ENCODE results near the gene MVB12B. TPM values are rescaled to one million over a fixed set of nuclear protein-coding genes. Genes with fewer than 3 reads are reported as not detected.

Gene MVB12B
- total and polyA plus RNA-seq, 2 of the 13 experiments (the other 11 are each of a cell fraction or from before 2014, with no cell fraction given) = 12.1 to 30.1 TPM

GRCh38 chr9:126527109-126527825 lies 200.6 kb downstream of the MVB12B start (continued):
- TF ChIP-seq NPAS2 (CRISPR knock-in tag; IDR thresholded peaks at IDR 0.05; ENCODE audit: borderline replicate concordance) (peak; percentile 75; the same call in 1 of the 2 replicates), ZNF235 (CRISPR knock-in tag; IDR thresholded peaks at IDR 0.05; ENCODE audit: borderline replicate concordance) (no peak), GATAD2A (CRISPR knock-in tag; IDR thresholded peaks at IDR 0.05) (peak; percentile 79), GATA4 (IDR thresholded peaks at IDR 0.05; ENCODE audit: borderline replicate concordance, low read depth) (peak; percentile 84; the same call in 1 of the 2 replicates), ATM (IDR thresholded peaks at IDR 0.05; ENCODE audit: borderline replicate concordance) (no peak), HNRNPLL (IDR thresholded peaks at IDR 0.05; ENCODE audit: low read depth, low read length, poor library complexity, severe bottlenecking) (peak; percentile 23), TEAD3 (CRISPR knock-in tag; optimal IDR thresholded peaks at IDR 0.05; ENCODE audit: borderline replicate concordance) (peak; percentile 54), ZNF317 (CRISPR knock-in tag; IDR thresholded peaks at IDR 0.05) (0 out of 2 replicates have a peak, but pooled peaks have one; percentile 37)
- TF ChIP-seq, protein P1, sequence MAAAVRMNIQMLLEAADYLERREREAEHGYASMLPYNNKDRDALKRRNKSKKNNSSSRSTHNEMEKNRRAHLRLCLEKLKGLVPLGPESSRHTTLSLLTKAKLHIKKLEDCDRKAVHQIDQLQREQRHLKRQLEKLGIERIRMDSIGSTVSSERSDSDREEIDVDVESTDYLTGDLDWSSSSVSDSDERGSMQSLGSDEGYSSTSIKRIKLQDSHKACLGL (CRISPR knock-in tag; IDR thresholded peaks at IDR 0.05) = no peak
- TF ChIP-seq, protein P2, sequence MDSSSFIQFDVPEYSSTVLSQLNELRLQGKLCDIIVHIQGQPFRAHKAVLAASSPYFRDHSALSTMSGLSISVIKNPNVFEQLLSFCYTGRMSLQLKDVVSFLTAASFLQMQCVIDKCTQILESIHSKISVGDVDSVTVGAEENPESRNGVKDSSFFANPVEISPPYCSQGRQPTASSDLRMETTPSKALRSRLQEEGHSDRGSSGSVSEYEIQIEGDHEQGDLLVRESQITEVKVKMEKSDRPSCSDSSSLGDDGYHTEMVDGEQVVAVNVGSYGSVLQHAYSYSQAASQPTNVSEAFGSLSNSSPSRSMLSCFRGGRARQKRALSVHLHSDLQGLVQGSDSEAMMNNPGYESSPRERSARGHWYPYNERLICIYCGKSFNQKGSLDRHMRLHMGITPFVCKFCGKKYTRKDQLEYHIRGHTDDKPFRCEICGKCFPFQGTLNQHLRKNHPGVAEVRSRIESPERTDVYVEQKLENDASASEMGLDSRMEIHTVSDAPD (CRISPR knock-in tag; IDR thresholded peaks at IDR 0.05) = peak; percentile 91; the same call in 1 of the 2 replicates
- TF ChIP-seq, protein P3, sequence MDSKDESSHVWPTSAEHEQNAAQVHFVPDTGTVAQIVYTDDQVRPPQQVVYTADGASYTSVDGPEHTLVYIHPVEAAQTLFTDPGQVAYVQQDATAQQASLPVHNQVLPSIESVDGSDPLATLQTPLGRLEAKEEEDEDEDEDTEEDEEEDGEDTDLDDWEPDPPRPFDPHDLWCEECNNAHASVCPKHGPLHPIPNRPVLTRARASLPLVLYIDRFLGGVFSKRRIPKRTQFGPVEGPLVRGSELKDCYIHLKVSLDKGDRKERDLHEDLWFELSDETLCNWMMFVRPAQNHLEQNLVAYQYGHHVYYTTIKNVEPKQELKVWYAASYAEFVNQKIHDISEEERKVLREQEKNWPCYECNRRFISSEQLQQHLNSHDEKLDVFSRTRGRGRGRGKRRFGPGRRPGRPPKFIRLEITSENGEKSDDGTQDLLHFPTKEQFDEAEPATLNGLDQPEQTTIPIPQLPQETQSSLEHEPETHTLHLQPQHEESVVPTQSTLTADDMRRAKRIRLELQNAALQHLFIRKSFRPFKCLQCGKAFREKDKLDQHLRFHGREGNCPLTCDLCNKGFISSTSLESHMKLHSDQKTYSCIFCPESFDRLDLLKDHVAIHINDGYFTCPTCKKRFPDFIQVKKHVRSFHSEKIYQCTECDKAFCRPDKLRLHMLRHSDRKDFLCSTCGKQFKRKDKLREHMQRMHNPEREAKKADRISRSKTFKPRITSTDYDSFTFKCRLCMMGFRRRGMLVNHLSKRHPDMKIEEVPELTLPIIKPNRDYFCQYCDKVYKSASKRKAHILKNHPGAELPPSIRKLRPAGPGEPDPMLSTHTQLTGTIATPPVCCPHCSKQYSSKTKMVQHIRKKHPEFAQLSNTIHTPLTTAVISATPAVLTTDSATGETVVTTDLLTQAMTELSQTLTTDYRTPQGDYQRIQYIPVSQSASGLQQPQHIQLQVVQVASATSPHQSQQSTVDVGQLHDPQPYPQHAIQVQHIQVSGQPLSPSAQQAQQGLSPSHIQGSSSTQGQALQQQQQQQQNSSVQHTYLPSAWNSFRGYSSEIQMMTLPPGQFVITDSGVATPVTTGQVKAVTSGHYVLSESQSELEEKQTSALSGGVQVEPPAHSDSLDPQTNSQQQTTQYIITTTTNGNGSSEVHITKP (CRISPR knock-in tag; IDR thresholded peaks at IDR 0.05; ENCODE audit: low read depth) = peak; percentile 61; the same call in 1 of the 2 replicates
- TF ChIP-seq, protein P4, sequence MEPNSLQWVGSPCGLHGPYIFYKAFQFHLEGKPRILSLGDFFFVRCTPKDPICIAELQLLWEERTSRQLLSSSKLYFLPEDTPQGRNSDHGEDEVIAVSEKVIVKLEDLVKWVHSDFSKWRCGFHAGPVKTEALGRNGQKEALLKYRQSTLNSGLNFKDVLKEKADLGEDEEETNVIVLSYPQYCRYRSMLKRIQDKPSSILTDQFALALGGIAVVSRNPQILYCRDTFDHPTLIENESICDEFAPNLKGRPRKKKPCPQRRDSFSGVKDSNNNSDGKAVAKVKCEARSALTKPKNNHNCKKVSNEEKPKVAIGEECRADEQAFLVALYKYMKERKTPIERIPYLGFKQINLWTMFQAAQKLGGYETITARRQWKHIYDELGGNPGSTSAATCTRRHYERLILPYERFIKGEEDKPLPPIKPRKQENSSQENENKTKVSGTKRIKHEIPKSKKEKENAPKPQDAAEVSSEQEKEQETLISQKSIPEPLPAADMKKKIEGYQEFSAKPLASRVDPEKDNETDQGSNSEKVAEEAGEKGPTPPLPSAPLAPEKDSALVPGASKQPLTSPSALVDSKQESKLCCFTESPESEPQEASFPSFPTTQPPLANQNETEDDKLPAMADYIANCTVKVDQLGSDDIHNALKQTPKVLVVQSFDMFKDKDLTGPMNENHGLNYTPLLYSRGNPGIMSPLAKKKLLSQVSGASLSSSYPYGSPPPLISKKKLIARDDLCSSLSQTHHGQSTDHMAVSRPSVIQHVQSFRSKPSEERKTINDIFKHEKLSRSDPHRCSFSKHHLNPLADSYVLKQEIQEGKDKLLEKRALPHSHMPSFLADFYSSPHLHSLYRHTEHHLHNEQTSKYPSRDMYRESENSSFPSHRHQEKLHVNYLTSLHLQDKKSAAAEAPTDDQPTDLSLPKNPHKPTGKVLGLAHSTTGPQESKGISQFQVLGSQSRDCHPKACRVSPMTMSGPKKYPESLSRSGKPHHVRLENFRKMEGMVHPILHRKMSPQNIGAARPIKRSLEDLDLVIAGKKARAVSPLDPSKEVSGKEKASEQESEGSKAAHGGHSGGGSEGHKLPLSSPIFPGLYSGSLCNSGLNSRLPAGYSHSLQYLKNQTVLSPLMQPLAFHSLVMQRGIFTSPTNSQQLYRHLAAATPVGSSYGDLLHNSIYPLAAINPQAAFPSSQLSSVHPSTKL (CRISPR knock-in tag; IDR thresholded peaks at IDR 0.05) = peak; percentile 88
- TF ChIP-seq, protein P5, sequence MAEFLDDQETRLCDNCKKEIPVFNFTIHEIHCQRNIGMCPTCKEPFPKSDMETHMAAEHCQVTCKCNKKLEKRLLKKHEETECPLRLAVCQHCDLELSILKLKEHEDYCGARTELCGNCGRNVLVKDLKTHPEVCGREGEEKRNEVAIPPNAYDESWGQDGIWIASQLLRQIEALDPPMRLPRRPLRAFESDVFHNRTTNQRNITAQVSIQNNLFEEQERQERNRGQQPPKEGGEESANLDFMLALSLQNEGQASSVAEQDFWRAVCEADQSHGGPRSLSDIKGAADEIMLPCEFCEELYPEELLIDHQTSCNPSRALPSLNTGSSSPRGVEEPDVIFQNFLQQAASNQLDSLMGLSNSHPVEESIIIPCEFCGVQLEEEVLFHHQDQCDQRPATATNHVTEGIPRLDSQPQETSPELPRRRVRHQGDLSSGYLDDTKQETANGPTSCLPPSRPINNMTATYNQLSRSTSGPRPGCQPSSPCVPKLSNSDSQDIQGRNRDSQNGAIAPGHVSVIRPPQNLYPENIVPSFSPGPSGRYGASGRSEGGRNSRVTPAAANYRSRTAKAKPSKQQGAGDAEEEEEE (CRISPR knock-in tag; IDR thresholded peaks at IDR 0.05; ENCODE audit: borderline replicate concordance) = no peak
- TF ChIP-seq, protein P6, sequence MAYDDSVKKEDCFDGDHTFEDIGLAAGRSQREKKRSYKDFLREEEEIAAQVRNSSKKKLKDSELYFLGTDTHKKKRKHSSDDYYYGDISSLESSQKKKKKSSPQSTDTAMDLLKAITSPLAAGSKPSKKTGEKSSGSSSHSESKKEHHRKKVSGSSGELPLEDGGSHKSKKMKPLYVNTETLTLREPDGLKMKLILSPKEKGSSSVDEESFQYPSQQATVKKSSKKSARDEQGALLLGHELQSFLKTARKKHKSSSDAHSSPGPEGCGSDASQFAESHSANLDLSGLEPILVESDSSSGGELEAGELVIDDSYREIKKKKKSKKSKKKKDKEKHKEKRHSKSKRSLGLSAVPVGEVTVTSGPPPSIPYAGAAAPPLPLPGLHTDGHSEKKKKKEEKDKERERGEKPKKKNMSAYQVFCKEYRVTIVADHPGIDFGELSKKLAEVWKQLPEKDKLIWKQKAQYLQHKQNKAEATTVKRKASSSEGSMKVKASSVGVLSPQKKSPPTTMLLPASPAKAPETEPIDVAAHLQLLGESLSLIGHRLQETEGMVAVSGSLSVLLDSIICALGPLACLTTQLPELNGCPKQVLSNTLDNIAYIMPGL (CRISPR knock-in tag; IDR thresholded peaks at IDR 0.05; ENCODE audit: borderline replicate concordance in 1 of 2, low read depth in 1 of 2) = peak in 1 of 2 experiments; percentile 2; a peak in 1 of 4 replicates
